H1 (cell line): Measurements from ENCODE around the gene RELN. TPM values are rescaled to one million over a fixed set of nuclear protein-coding genes. Genes with fewer than 3 reads are reported as not detected.

Source experiments
- CTCF ChIA-PET: fragments of 300-600 bp; sonication (Branson Sonifier 250); formaldehyde crosslinking; loops from one replicate; lab custom pipeline; 2021; ENCODE audit not compliant: partially characterized antibody; lab: Charles Lee
- POLR2A ChIA-PET: fragments of 300-600 bp; sonication (Branson Sonifier 250); formaldehyde crosslinking; loops from one replicate; lab custom pipeline; 2021; ENCODE audit warnings: inconsistent platforms; ENCODE audit not compliant: partially characterized antibody; lab: Charles Lee
- DNase-seq, 2 experiments: peaks; one replicate each; pipeline versions ENCODE4 v3.0.0 to v3.0.0-alpha.2; 2010 to 2022; ENCODE audit warnings: low spot score in 2 of 2, low read depth in 1 of 2, mixed read lengths in 1 of 2
- FAIRE-seq: peaks from 2 replicates; lab custom pipeline; 2011; peaks lifted over from hg19 to GRCh38; lab: Jason Lieb, UNC
- H2AFZ ChIP-seq: 2 replicates; pipeline ENCODE4 v1.8.1; 2012; ENCODE audit warnings: low read length, inconsistent platforms
- H2AK5ac ChIP-seq: 2 replicates; pipeline ENCODE4 v1.6.1; 2013; ENCODE audit warnings: low read depth, low read length
- H2BK120ac ChIP-seq: replicated peaks from 2 replicates; pipeline ENCODE3; 2013; ENCODE audit warnings: low read depth, low read length, inconsistent platforms
- H2BK12ac ChIP-seq: 2 replicates; pipeline ENCODE4 v1.6.1; 2013; ENCODE audit warnings: low read depth, low read length
- H2BK15ac ChIP-seq: 2 replicates; pipeline ENCODE4 v1.6.1; 2013; ENCODE audit warnings: low read length
- H2BK20ac ChIP-seq: 2 replicates; pipeline ENCODE4 v1.6.1; 2013; ENCODE audit warnings: low read length
- H2BK5ac ChIP-seq: 2 replicates; pipeline ENCODE4 v1.6.1; 2013; ENCODE audit warnings: low read depth, low read length
- H3K14ac ChIP-seq: 2 replicates; pipeline ENCODE4 v1.6.1; 2013; ENCODE audit warnings: inconsistent platforms; ENCODE audit not compliant: insufficient read length
- H3K18ac ChIP-seq: 2 replicates; pipeline ENCODE4 v1.6.1; 2013; ENCODE audit warnings: low read length; ENCODE audit errors: extremely low read depth
- H3K23ac ChIP-seq: 2 replicates; pipeline ENCODE4 v1.6.1; 2013; ENCODE audit warnings: inconsistent platforms; ENCODE audit not compliant: insufficient read length
- H3K23me2 ChIP-seq: 2 replicates; pipeline ENCODE4 v1.6.1; 2013; ENCODE audit warnings: low read depth, low read length
- H3K27ac ChIP-seq: 2 replicates; pipeline ENCODE4 v1.6.1; 2011; ENCODE audit warnings: low read depth, low read length, inconsistent platforms
- H3K27me3 ChIP-seq, 4 experiments: replicated peaks in 1 of 4; 1 replicate in 1 of 4; 2 replicates in 3 of 4; pipeline versions ENCODE4 v1.6.1 to v1.8.1; 2011 to 2013; ENCODE audit warnings: low read length in 3 of 4, mild to moderate bottlenecking in 3 of 4, inconsistent platforms in 2 of 4, mixed read lengths in 2 of 4, moderate library complexity in 1 of 4; ENCODE audit not compliant: control insufficient read depth in 3 of 4, insufficient read depth in 3 of 4; ENCODE audit errors: extremely low read depth in 1 of 4
- H3K36me3 ChIP-seq, 4 experiments: 2 replicates each; pipeline versions ENCODE4 v1.6.1 to v1.8.1; 2011 to 2013; ENCODE audit warnings: mild to moderate bottlenecking in 4 of 4, low read length in 3 of 4, moderate library complexity in 2 of 4, control low read depth in 1 of 4, inconsistent platforms in 1 of 4; ENCODE audit not compliant: insufficient read depth in 4 of 4, control insufficient read depth in 2 of 4
- H3K4ac ChIP-seq: replicated peaks from 2 replicates; pipeline ENCODE3; 2013; ENCODE audit warnings: low read length, low read depth, mixed read lengths, inconsistent platforms; ENCODE audit not compliant: insufficient read length
- H3K4me1 ChIP-seq, 4 experiments: replicated peaks in 1 of 4; 1 replicate in 1 of 4; 2 replicates in 3 of 4; pipeline versions ENCODE4 v1.6.1 to v1.8.1; 2011 to 2013; ENCODE audit warnings: low read length in 3 of 4, inconsistent platforms in 2 of 4, mixed read lengths in 1 of 4; ENCODE audit not compliant: insufficient read depth in 4 of 4, control insufficient read depth in 3 of 4
- H3K4me2 ChIP-seq, 2 experiments: 2 replicates each; pipeline versions ENCODE4 v1.6.1 to v1.8.1; 2011 to 2013; ENCODE audit warnings: low read depth in 2 of 2, low read length in 2 of 2, control low read depth in 1 of 2, inconsistent platforms in 1 of 2, mild to moderate bottlenecking in 1 of 2; ENCODE audit not compliant: insufficient read depth in 1 of 2
- H3K4me3 ChIP-seq, 4 experiments: fragments of 200-600, 300-600 bp in 1 of 4; sonication (generic), shearing (Covaris generic), sonication (Bioruptor Twin) in 1 of 4; 2 replicates each; pipeline versions ENCODE4 v1.5.1 to v1.8.1; 2011 to 2016; ENCODE audit warnings: low read length in 4 of 4, low read depth in 3 of 4, control low read depth in 2 of 4, inconsistent platforms in 2 of 4, mild to moderate bottlenecking in 2 of 4, mixed read lengths in 1 of 4, moderate library complexity in 1 of 4; ENCODE audit not compliant: insufficient read depth in 2 of 4; ENCODE audit errors: extremely low read depth in 1 of 4
- H3K56ac ChIP-seq: replicated peaks from 2 replicates; pipeline ENCODE3; 2013; ENCODE audit warnings: low read depth, mild to moderate bottlenecking, mixed read lengths, low read length, inconsistent platforms; ENCODE audit not compliant: insufficient read length
- H3K79me1 ChIP-seq: 2 replicates; pipeline ENCODE4 v1.6.1; 2013; ENCODE audit warnings: low read depth, low read length, control low read depth
- H3K79me2 ChIP-seq, 2 experiments: 2 replicates each; pipeline versions ENCODE4 v1.6.1 to v1.8.1; 2012 to 2013; ENCODE audit warnings: low read length in 2 of 2, mild to moderate bottlenecking in 2 of 2, inconsistent platforms in 1 of 2; ENCODE audit not compliant: insufficient read depth in 2 of 2, control insufficient read depth in 1 of 2
- H3K9ac ChIP-seq, 4 experiments: replicated peaks in 1 of 4; 1 replicate in 1 of 4; 2 replicates in 3 of 4; pipeline versions ENCODE4 v1.6.1 to v1.8.1; 2011 to 2013; ENCODE audit warnings: low read depth in 3 of 4, low read length in 3 of 4, control low read depth in 2 of 4, mild to moderate bottlenecking in 2 of 4, moderate library complexity in 2 of 4, inconsistent platforms in 1 of 4; ENCODE audit errors: extremely low read depth in 1 of 4
- H3K9me3 ChIP-seq, 2 experiments: 2 replicates each; pipeline versions ENCODE4 v1.6.1 to v1.8.1; 2012 to 2013; ENCODE audit warnings: mild to moderate bottlenecking in 2 of 2, moderate library complexity in 2 of 2, control low read depth in 1 of 2, inconsistent platforms in 1 of 2, low read depth in 1 of 2, low read length in 1 of 2, mixed read lengths in 1 of 2; ENCODE audit not compliant: insufficient read depth in 2 of 2
- H4K20me1 ChIP-seq, 2 experiments: replicated peaks in 1 of 2; 2 replicates each; pipeline versions ENCODE3 to v1.8.1; 2011 to 2013; ENCODE audit warnings: inconsistent platforms in 2 of 2, low read length in 2 of 2, mild to moderate bottlenecking in 1 of 2; ENCODE audit not compliant: insufficient read depth in 2 of 2, control insufficient read depth in 1 of 2
- H4K5ac ChIP-seq: 2 replicates; pipeline ENCODE4 v1.6.1; 2013; ENCODE audit warnings: low read length, low read depth, mixed read lengths, inconsistent platforms; ENCODE audit not compliant: insufficient read length
- H4K8ac ChIP-seq: 2 replicates; pipeline ENCODE4 v1.8.0; 2013; ENCODE audit warnings: mild to moderate bottlenecking, moderate library complexity, low read length, inconsistent platforms; ENCODE audit not compliant: insufficient read depth; ENCODE audit errors: extremely low read depth
- H4K91ac ChIP-seq: replicated peaks from 2 replicates; pipeline ENCODE3; 2013; ENCODE audit warnings: low read length, mixed read lengths, inconsistent platforms; ENCODE audit not compliant: insufficient read length
- CEBPB ChIP-seq: IDR thresholded peaks from 2 replicates; pipeline ENCODE4 v1.6.1; 2012; ENCODE audit warnings: low read depth, low read length
- EGR1 ChIP-seq: IDR thresholded peaks from 2 replicates; pipeline ENCODE4 v1.6.1; 2011; ENCODE audit warnings: low read depth, low read length, borderline replicate concordance
- JUND ChIP-seq: IDR thresholded peaks from 2 replicates; pipeline ENCODE4 v1.6.1; 2011; ENCODE audit warnings: mild to moderate bottlenecking, improper control_type of control experiment, low read length
- RBBP5 ChIP-seq: IDR thresholded peaks from 2 replicates; pipeline ENCODE4 v1.7.1; 2012; ENCODE audit warnings: low read depth, mild to moderate bottlenecking, inconsistent platforms, low read length, moderate library complexity, borderline replicate concordance
- RFX5 ChIP-seq: IDR thresholded peaks from 2 replicates; pipeline ENCODE4 v1.6.1; 2011; ENCODE audit warnings: low read depth, low read length, improper control_type of control experiment, borderline replicate concordance
- SP2 ChIP-seq: IDR thresholded peaks from 2 replicates; pipeline ENCODE4 v1.6.1; 2012; ENCODE audit warnings: mild to moderate bottlenecking, low read length, inconsistent platforms
- SUZ12 ChIP-seq: fragments of 200-600 bp; sonication (generic); IDR thresholded peaks from 2 replicates; pipeline ENCODE4 v1.6.1; 2012; ENCODE audit warnings: mild to moderate bottlenecking, inconsistent platforms, low read length, moderate library complexity, mixed read lengths
- TEAD4 ChIP-seq: IDR thresholded peaks from 2 replicates; pipeline ENCODE4 v1.6.1; 2012; ENCODE audit warnings: low read depth, low read length, inconsistent platforms, mixed read lengths
- YY1 ChIP-seq: IDR thresholded peaks from 2 replicates; pipeline ENCODE4 v1.6.1; 2011; ENCODE audit warnings: low read depth, mild to moderate bottlenecking, low read length
- WGBS, 2 experiments: shearing (Covaris generic) in 1 of 2; methylation state at CpG; one replicate each; pipeline versions ENCODE4 v1.1.6 to v1.1.7; 2013 to 2015; ENCODE audit warnings: low lambda C conversion rate in 2 of 2, mixed read lengths in 2 of 2, inconsistent platforms in 1 of 2, low coverage in 1 of 2, missing lambda C conversion rate in 1 of 2; ENCODE audit not compliant: insufficient replicate concordance in 2 of 2, insufficient coverage in 1 of 2, insufficient read length in 1 of 2; ENCODE audit errors: extremely low coverage in 1 of 2, missing lambda C conversion rate in 1 of 2; 5-methylcytosine and 5-hydroxymethylcytosine counted together
- polyA plus RNA-seq, 7 experiments: library from polyadenylated mRNA; depleted of rRNA in 3 of 7; stranded (reverse) in 5 of 7; unstranded in 2 of 7; fragments of >200 nt in 5 of 7; fragments of 200-250 nt in 2 of 7; gene quantifications; 1 replicate in 5 of 7; 2 replicates in 1 of 7; 4 replicates in 1 of 7; pipeline versions ENCODE4 v1.2.1 to v1.2.3, GENCODE V29; 2011 to 2013; ENCODE audit warnings: missing spikeins in 2 of 7, mixed read lengths in 2 of 7
- total RNA-seq: library from RNA; stranded (reverse); fragmentation: NEBNext Ultra II Directional; extraction: Animal tissue kit (Norgen Biotek cat#: 25700); gene quantifications from 2 replicates; pipeline ENCODE4 v1.2.1, GENCODE V29; 2021
- TF ChIP-seq, protein P1 (sequence below): IDR thresholded peaks from 2 replicates; pipeline ENCODE4 v1.6.1; 2012; ENCODE audit warnings: low read length, inconsistent platforms
- TF ChIP-seq, protein P2 (sequence below), 3 experiments: IDR thresholded peaks; 1 replicate in 2 of 3; 2 replicates in 1 of 3; pipeline versions ENCODE4 v1.5.1 to v1.6.1; 2011; ENCODE audit warnings: low read length in 3 of 3, mild to moderate bottlenecking in 3 of 3, inconsistent platforms in 2 of 3, low read depth in 1 of 3, moderate library complexity in 1 of 3; ENCODE audit not compliant: insufficient read depth in 1 of 3; ENCODE audit errors: control extremely low read depth in 1 of 3

The RELN gene
- total and polyA plus RNA-seq, 2 of the 8 experiments (the other 6 are each of a cell fraction or from before 2014, with no cell fraction given): 0.03 to 0.07 TPM

DNA sequence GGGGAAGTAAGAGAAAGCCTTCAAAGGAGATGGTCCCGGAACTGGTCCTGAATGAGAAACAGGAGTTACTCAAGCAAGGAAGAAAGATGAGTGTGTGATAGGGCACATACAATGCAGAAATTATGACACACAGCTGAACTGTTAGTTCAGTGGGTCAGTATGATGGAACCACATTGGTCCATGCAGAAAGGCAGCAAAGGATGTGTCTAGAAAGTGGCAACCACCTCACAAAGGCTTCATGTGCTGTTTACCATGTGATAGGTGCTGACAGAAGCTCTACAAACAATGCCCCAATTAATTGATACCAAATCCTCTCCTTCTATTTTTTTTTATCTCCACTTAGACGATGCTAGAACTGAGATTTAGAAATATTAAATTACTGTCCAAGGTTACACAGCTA lies 258.3 kb downstream of the RELN start:
- H4K91ac ChIP-seq: no peak overlapping the region
- no peak overlapping the region for H2AFZ ChIP-seq
- H2AK5ac ChIP-seq: no peak overlapping the region
- H2BK5ac ChIP-seq: no peak overlapping the region
- H3K79me1 ChIP-seq: no peaks in the 10 kb centered on the region
- 96% methylated on average over 2 of the region's 2 CpGs; no CpG with 5 or more reads in 1 of the 2 experiments for WGBS, 2 experiments
- H2BK15ac ChIP-seq: no peak overlapping the region
- no peaks in the 10 kb centered on the region for H3K4me1 ChIP-seq
- no peak overlapping the region for H3K23ac ChIP-seq
- no peaks in the 10 kb centered on the region for H3K9me3 ChIP-seq
- no peak overlapping the region for H2BK120ac ChIP-seq
- H2BK20ac ChIP-seq: no peak overlapping the region
- no peaks in the 10 kb centered on the region for H3K79me2 ChIP-seq
- no peak for DNase-seq
- H3K4me2 ChIP-seq: no peak overlapping the region
- H3K36me3 ChIP-seq: no peaks in the 10 kb centered on the region
- no peak for FAIRE-seq
- H3K18ac ChIP-seq: no peak overlapping the region
- no peak overlapping the region for H4K8ac ChIP-seq
- no peak overlapping the region for H3K4ac ChIP-seq
- no peak overlapping the region for H3K14ac ChIP-seq
- H3K9ac ChIP-seq: no peak overlapping the region
- H4K5ac ChIP-seq: no peak overlapping the region
- H4K20me1 ChIP-seq: no peaks in the 10 kb centered on the region
- H3K27me3 ChIP-seq: no peaks in the 10 kb centered on the region
- no peaks in the 10 kb centered on the region for H3K23me2 ChIP-seq
- H2BK12ac ChIP-seq: no peak overlapping the region
- ChIA-PET POLR2A (no interaction called here), CTCF (no interaction called here)
- no peak overlapping the region for H3K4me3 ChIP-seq
- no peak overlapping the region for H3K56ac ChIP-seq
- H3K27ac ChIP-seq: no peak overlapping the region
- TF ChIP-seq YY1 (no peak), JUND (no peak), SP2 (no peak), EGR1 (no peak), SUZ12 (no peak), RFX5 (no peak), RBBP5 (no peak), CEBPB (no peak), TEAD4 (no peak)
- TF ChIP-seq, protein P1, sequence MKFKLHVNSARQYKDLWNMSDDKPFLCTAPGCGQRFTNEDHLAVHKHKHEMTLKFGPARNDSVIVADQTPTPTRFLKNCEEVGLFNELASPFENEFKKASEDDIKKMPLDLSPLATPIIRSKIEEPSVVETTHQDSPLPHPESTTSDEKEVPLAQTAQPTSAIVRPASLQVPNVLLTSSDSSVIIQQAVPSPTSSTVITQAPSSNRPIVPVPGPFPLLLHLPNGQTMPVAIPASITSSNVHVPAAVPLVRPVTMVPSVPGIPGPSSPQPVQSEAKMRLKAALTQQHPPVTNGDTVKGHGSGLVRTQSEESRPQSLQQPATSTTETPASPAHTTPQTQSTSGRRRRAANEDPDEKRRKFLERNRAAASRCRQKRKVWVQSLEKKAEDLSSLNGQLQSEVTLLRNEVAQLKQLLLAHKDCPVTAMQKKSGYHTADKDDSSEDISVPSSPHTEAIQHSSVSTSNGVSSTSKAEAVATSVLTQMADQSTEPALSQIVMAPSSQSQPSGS: no peak
- TF ChIP-seq, protein P2, sequence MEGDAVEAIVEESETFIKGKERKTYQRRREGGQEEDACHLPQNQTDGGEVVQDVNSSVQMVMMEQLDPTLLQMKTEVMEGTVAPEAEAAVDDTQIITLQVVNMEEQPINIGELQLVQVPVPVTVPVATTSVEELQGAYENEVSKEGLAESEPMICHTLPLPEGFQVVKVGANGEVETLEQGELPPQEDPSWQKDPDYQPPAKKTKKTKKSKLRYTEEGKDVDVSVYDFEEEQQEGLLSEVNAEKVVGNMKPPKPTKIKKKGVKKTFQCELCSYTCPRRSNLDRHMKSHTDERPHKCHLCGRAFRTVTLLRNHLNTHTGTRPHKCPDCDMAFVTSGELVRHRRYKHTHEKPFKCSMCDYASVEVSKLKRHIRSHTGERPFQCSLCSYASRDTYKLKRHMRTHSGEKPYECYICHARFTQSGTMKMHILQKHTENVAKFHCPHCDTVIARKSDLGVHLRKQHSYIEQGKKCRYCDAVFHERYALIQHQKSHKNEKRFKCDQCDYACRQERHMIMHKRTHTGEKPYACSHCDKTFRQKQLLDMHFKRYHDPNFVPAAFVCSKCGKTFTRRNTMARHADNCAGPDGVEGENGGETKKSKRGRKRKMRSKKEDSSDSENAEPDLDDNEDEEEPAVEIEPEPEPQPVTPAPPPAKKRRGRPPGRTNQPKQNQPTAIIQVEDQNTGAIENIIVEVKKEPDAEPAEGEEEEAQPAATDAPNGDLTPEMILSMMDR (IDR thresholded peaks at IDR 0.05; ENCODE audit: control extremely low read depth in 1 of 3, insufficient read depth in 1 of 3, low read depth in 1 of 3, low read length in 3 of 3): no peak
